CD4-positive, alpha-beta T cell (primary cell): ENCODE data around the gene FLNC. TPM values are rescaled to one million over a fixed set of nuclear protein-coding genes. Genes with fewer than 3 reads are reported as not detected.

ENCODE experiments used
- ATAC-seq: fragments of 200-7000 bp; cut with Tn5 transposase; one replicate; pipeline ENCODE4 v1.10.0; 2022; ENCODE audit warnings: mild to moderate bottlenecking; ENCODE audit not compliant: poor library complexity
- CTCF ChIA-PET: fragments of 350-600 bp; sonication (Branson Sonifier 250); formaldehyde crosslinking; loops from one replicate; lab custom pipeline; 2021; ENCODE audit warnings: antibody characterized with exemption, inconsistent platforms; lab: Charles Lee
- POLR2A ChIA-PET: fragments of 350-600 bp; sonication (Branson Sonifier 250); formaldehyde crosslinking; loops from one replicate; lab custom pipeline; 2021; ENCODE audit warnings: antibody characterized with exemption, inconsistent platforms; lab: Charles Lee
- DNase-seq, 14 experiments: peaks; one replicate each; pipeline ENCODE4 v3.0.0-alpha.2; 2013 to 2020; ENCODE audit warnings: mixed read lengths in 2 of 14
- H3K27ac ChIP-seq, 2 donors: one replicate each; pipeline versions ENCODE4 v1.5.1 to v1.7.0; 2013; ENCODE audit warnings: low read length in 2 of 2, low read depth in 1 of 2, mild to moderate bottlenecking in 1 of 2
- H3K27me3 ChIP-seq, 2 experiments: 1 replicate in 1 of 2; 2 replicates in 1 of 2; pipeline versions ENCODE4 v1.6.1 to v1.7.0; 2013; ENCODE audit warnings: low read length in 2 of 2, control low read depth in 1 of 2, mild to moderate bottlenecking in 1 of 2, moderate library complexity in 1 of 2; ENCODE audit not compliant: insufficient read depth in 2 of 2, control insufficient read depth in 1 of 2
- H3K36me3 ChIP-seq: one replicate; pipeline ENCODE4 v1.6.1; 2013; ENCODE audit warnings: low read length, control low read depth; ENCODE audit not compliant: insufficient read depth
- H3K4me1 ChIP-seq: one replicate; pipeline ENCODE4 v1.6.1; 2013; ENCODE audit warnings: low read length, control low read depth; ENCODE audit not compliant: insufficient read depth
- H3K4me3 ChIP-seq: one replicate; pipeline ENCODE4 v1.5.1; 2013; ENCODE audit warnings: mild to moderate bottlenecking, low read length, moderate library complexity
- H3K9me3 ChIP-seq, 2 experiments: 1 replicate in 1 of 2; 2 replicates in 1 of 2; pipeline versions ENCODE4 v1.6.1 to v1.7.0; 2013; ENCODE audit warnings: low read length in 2 of 2, mild to moderate bottlenecking in 2 of 2, control low read depth in 1 of 2, moderate library complexity in 1 of 2; ENCODE audit not compliant: control insufficient read depth in 1 of 2, insufficient read depth in 1 of 2
- H3K27ac Mint-ChIP-seq: one replicate; pipeline ENCODE4 v1.8.0; 2020; ENCODE audit warnings: mixed read lengths
- H3K27me3 Mint-ChIP-seq: one replicate; pipeline ENCODE4 v1.8.0; 2021; ENCODE audit warnings: mixed read lengths
- H3K36me3 Mint-ChIP-seq: one replicate; pipeline ENCODE4 v1.8.0; 2021; ENCODE audit warnings: low read depth, mixed read lengths
- H3K4me1 Mint-ChIP-seq: one replicate; pipeline ENCODE4 v1.8.0; 2021; ENCODE audit warnings: low read depth, mixed read lengths
- H3K4me3 Mint-ChIP-seq: one replicate; pipeline ENCODE4 v1.8.0; 2020; ENCODE audit warnings: mild to moderate bottlenecking, mixed read lengths
- H3K9me3 Mint-ChIP-seq: one replicate; pipeline ENCODE4 v1.8.0; 2020; ENCODE audit warnings: mixed read lengths
- CTCF ChIP-seq: fragments of 200-600 bp; IDR thresholded peaks from one replicate; pipeline ENCODE4 v1.8.0; 2022; ENCODE audit warnings: antibody characterized with exemption, mild to moderate bottlenecking
- intact Hi-C, 2 experiments: fragments of 100-400 bp; cut with DNase I in 1 of 2; cut with micrococcal nuclease in 1 of 2; formaldehyde crosslinking; loops; one replicate each; pipeline versions ENCODE4 v1.15.1 to v1.9.0; 2023 to 2025; cut with DNase I, micrococcal nuclease
- total RNA-seq, 174 experiments: library from RNA in 2 of 174; stranded (reverse) in 2 of 174; gene quantifications; one replicate each; pipeline ENCODE4 v1.2.3 and lab custom pipeline; 2021 to 2026

FLNC gene
- total RNA-seq, 2 experiments from 2014 or later, result 0.06 to 0.08 TPM

- no peaks in the 10 kb centered on the region for H3K27me3 Mint-ChIP-seq
- intact Hi-C loops, result no loop called here
- H3K4me1 Mint-ChIP-seq, result no peaks in the 10 kb centered on the region
- Histone ChIP-seq H3K4me1 (no peaks in the 10 kb centered on the region), H3K4me3 (no peak overlapping the region), H3K36me3 (no peaks in the 10 kb centered on the region), H3K27me3 (peaks cover 0 to 2% of the 10 kb centered on the region in 2 experiments), H3K27ac (no peak overlapping the region), H3K9me3 (no peaks in the 10 kb centered on the region)
- no peak overlapping the region for H3K4me3 Mint-ChIP-seq
- DNase-seq, result no peak
- no peak for ATAC-seq
- TF ChIP-seq CTCF, result no peak
- POLR2A ChIA-PET, result no interaction called here
- CTCF ChIA-PET, result no interaction called here
- no peak overlapping the region for H3K27ac Mint-ChIP-seq
- no peaks in the 10 kb centered on the region for H3K9me3 Mint-ChIP-seq
- H3K36me3 Mint-ChIP-seq, result no peaks in the 10 kb centered on the region
Observed at GRCh38 chr7:128849804-128850490, 19.7 kb downstream of the FLNC start.

GRCh38 chr7:128852537-128853254 is 22.5 kb downstream of the FLNC start:
- Histone ChIP-seq H3K4me1 (no peaks in the 10 kb centered on the region), H3K9me3 (no peaks in the 10 kb centered on the region), H3K4me3 (no peak overlapping the region), H3K27ac (no peak overlapping the region), H3K36me3 (no peaks in the 10 kb centered on the region), H3K27me3 (peaks cover 0 to 2% of the 10 kb centered on the region in 2 experiments)
- no peak for TF ChIP-seq CTCF
- Mint-ChIP-seq H3K4me1 (no peaks in the 10 kb centered on the region), H3K9me3 (no peaks in the 10 kb centered on the region), H3K4me3 (no peak overlapping the region), H3K27ac (no peak overlapping the region), H3K36me3 (no peaks in the 10 kb centered on the region), H3K27me3 (no peaks in the 10 kb centered on the region)
- intact Hi-C loops, result no loop called here
- CTCF ChIA-PET, result no interaction called here
- DNase-seq (no peak), ATAC-seq (no peak)
- POLR2A ChIA-PET, result no interaction called here

- H3K9me3 ChIP-seq, result no peaks in the 10 kb centered on the region
- intact Hi-C loops, result no loop called here
- no peaks in the 10 kb centered on the region for H3K36me3 ChIP-seq
- H3K4me3 ChIP-seq, result no peak overlapping the region
- no peaks in the 10 kb centered on the region for H3K4me1 ChIP-seq
- H3K9me3 Mint-ChIP-seq, result no peaks in the 10 kb centered on the region
- H3K27ac Mint-ChIP-seq, result no peak overlapping the region
- DNase-seq, result no peak
- H3K27me3 Mint-ChIP-seq, result no peaks in the 10 kb centered on the region
- H3K36me3 Mint-ChIP-seq, result no peaks in the 10 kb centered on the region
- ATAC-seq, result no peak
- peaks cover 0 to 2% of the 10 kb centered on the region in 2 experiments for H3K27me3 ChIP-seq
- no peak overlapping the region for H3K27ac ChIP-seq
- POLR2A ChIA-PET, result no interaction called here
- TF ChIP-seq CTCF, result no peak
- CTCF ChIA-PET, result no interaction called here
- H3K4me3 Mint-ChIP-seq, result no peak overlapping the region
- no peaks in the 10 kb centered on the region for H3K4me1 Mint-ChIP-seq
Observed at GRCh38 chr7:128853799-128854198, 23.6 kb downstream of the FLNC start.
